GM18867 (cell line): ENCODE measurements around the gene ZHX3.
A peak's percentile ranks its signal among the peaks of the same experiment; 100 is the strongest.
"Not testable (repeated sequence)": the region's sequence is repeated elsewhere in the genome, so short reads cannot be mapped to it uniquely, and the experiment has no call there.

Experiments used
- ATAC-seq: cut with Tn5 transposase; IDR thresholded peaks from one replicate; pipeline ENCODE4 v1.9.1; 2021; ENCODE audit warnings: mild to moderate bottlenecking, moderate library complexity; ENCODE audit not compliant: unreplicated experiment

ZHX3 gene

GRCh38 chr20:41334443-41335421 is 17.2 kb upstream of the ZHX3 start:
- no peak for ATAC-seq

GRCh38 chr20:41334036-41334435 is 16.5 kb upstream of the ZHX3 start:
- ATAC-seq, result no peak

- no peak for ATAC-seq
Observed at GRCh38 chr20:41331731-41332130, 14.2 kb upstream of the ZHX3 start.

- no peak for ATAC-seq
Observed at GRCh38 chr20:41330941-41331340, 13.4 kb upstream of the ZHX3 start.

GRCh38 chr20:41330343-41330720 is 12.8 kb upstream of the ZHX3 start:
- ATAC-seq, result no peak

- peak; percentile 70 for ATAC-seq
Observed at GRCh38 chr20:41329435-41330342, 12.2 kb upstream of the ZHX3 start.

GRCh38 chr20:41327178-41327577 is 9.6 kb upstream of the ZHX3 start:
- ATAC-seq, result no peak

GRCh38 chr20:41320976-41321375 is 3.4 kb upstream of the ZHX3 start:
- no peak for ATAC-seq

- ATAC-seq, result no peak
Observed at GRCh38 chr20:41320441-41320840, 2.9 kb upstream of the ZHX3 start.

GRCh38 chr20:41318271-41318649 is 729 bp upstream of the ZHX3 start:
- no peak for ATAC-seq

- peak; percentile 65 for ATAC-seq
Observed at GRCh38 chr20:41316602-41317545, 657 bp downstream of the ZHX3 start.

- ATAC-seq, result no peak
Observed at GRCh38 chr20:41316051-41316450, 1.5 kb downstream of the ZHX3 start.

- ATAC-seq, result no peak
Observed at GRCh38 chr20:41314386-41314785, 3.1 kb downstream of the ZHX3 start.

- not testable (repeated sequence) for ATAC-seq
Observed at GRCh38 chr20:41312009-41312408, 5.5 kb downstream of the ZHX3 start.

- no peak for ATAC-seq
Observed at GRCh38 chr20:41309817-41310216, 7.7 kb downstream of the ZHX3 start.

GRCh38 chr20:41308726-41309413 is 8.7 kb downstream of the ZHX3 start:
- ATAC-seq, result no peak

GRCh38 chr20:41308290-41308711 is 9.2 kb downstream of the ZHX3 start:
- ATAC-seq, result no peak

GRCh38 chr20:41307021-41307420 is 10.5 kb downstream of the ZHX3 start:
- ATAC-seq, result no peak

- ATAC-seq, result peak; percentile 94
Observed at GRCh38 chr20:41306061-41306727, 11.3 kb downstream of the ZHX3 start.
